H9 (cell line): ENCODE results near the gene RTN1. TPM values are rescaled to one million over a fixed set of nuclear protein-coding genes. Genes with fewer than 3 reads are reported as not detected.

Experiments used
- DNase-seq: peaks from one replicate; pipeline ENCODE4 v3.0.0-alpha.2; 2017
- H2AFZ ChIP-seq: one replicate; pipeline ENCODE4 v1.6.1; 2013; ENCODE audit warnings: mild to moderate bottlenecking, low read length, control low read depth, moderate library complexity
- H2AK5ac ChIP-seq: 2 replicates; pipeline ENCODE4 v1.6.1; 2013; ENCODE audit warnings: low read length, control low read depth, mixed read lengths; ENCODE audit not compliant: insufficient read length
- H2BK120ac ChIP-seq: one replicate; pipeline ENCODE4 v1.6.1; 2013; ENCODE audit warnings: low read depth, mild to moderate bottlenecking, low read length, control low read depth, inconsistent platforms; ENCODE audit not compliant: poor library complexity, severe bottlenecking
- H2BK12ac ChIP-seq: 2 replicates; pipeline ENCODE4 v1.6.1; 2013; ENCODE audit warnings: low read length, control low read depth, mixed read lengths, low read depth; ENCODE audit not compliant: insufficient read length
- H2BK15ac ChIP-seq: 2 replicates; pipeline ENCODE4 v1.6.1; 2013; ENCODE audit warnings: low read depth, low read length, control low read depth
- H2BK20ac ChIP-seq: one replicate; pipeline ENCODE4 v1.6.1; 2013; ENCODE audit warnings: low read depth, mild to moderate bottlenecking, low read length, control low read depth, inconsistent platforms; ENCODE audit not compliant: poor library complexity, severe bottlenecking
- H2BK5ac ChIP-seq: 2 replicates; pipeline ENCODE4 v1.6.1; 2013; ENCODE audit warnings: low read length, control low read depth, mixed read lengths; ENCODE audit not compliant: insufficient read length
- H3K14ac ChIP-seq: 2 replicates; pipeline ENCODE4 v1.6.1; 2013; ENCODE audit warnings: low read length, control low read depth; ENCODE audit not compliant: insufficient read depth
- H3K18ac ChIP-seq: 2 replicates; pipeline ENCODE4 v1.6.1; 2013; ENCODE audit warnings: low read depth, mild to moderate bottlenecking, mixed read lengths, low read length, control low read depth; ENCODE audit not compliant: insufficient read length
- H3K23ac ChIP-seq: 2 replicates; pipeline ENCODE4 v1.6.1; 2013; ENCODE audit warnings: low read length, control low read depth, mixed read lengths, low read depth; ENCODE audit not compliant: insufficient read length
- H3K23me2 ChIP-seq: 2 replicates; pipeline ENCODE4 v1.6.1; 2013; ENCODE audit warnings: low read depth, mild to moderate bottlenecking, mixed read lengths, low read length, control low read depth; ENCODE audit not compliant: insufficient read length, poor library complexity, severe bottlenecking
- H3K27ac ChIP-seq: 2 replicates; pipeline ENCODE4 v1.5.1; 2013; ENCODE audit warnings: low read length, control low read depth, mixed read lengths, low read depth; ENCODE audit not compliant: insufficient read length
- H3K27me3 ChIP-seq: 2 replicates; pipeline ENCODE4 v1.6.1; 2013; ENCODE audit warnings: low read length, control low read depth, inconsistent platforms; ENCODE audit not compliant: insufficient read depth
- H3K4ac ChIP-seq: 2 replicates; pipeline ENCODE4 v1.6.1; 2013; ENCODE audit warnings: low read depth, mild to moderate bottlenecking, control low read depth, inconsistent platforms, low read length, moderate library complexity
- H3K4me1 ChIP-seq: 2 replicates; pipeline ENCODE4 v1.6.1; 2013; ENCODE audit warnings: low read length, control low read depth, inconsistent platforms; ENCODE audit not compliant: insufficient read depth
- H3K4me2 ChIP-seq: 2 replicates; pipeline ENCODE4 v1.6.1; 2013; ENCODE audit warnings: low read length, control low read depth, mixed read lengths; ENCODE audit not compliant: insufficient read length, insufficient read depth
- H3K56ac ChIP-seq: 2 replicates; pipeline ENCODE4 v1.6.1; 2013; ENCODE audit warnings: low read depth, mild to moderate bottlenecking, mixed read lengths, low read length, control low read depth; ENCODE audit not compliant: insufficient read length
- H3K79me1 ChIP-seq: 2 replicates; pipeline ENCODE4 v1.6.1; 2013; ENCODE audit warnings: low read depth, mild to moderate bottlenecking, moderate library complexity, low read length, control low read depth, inconsistent platforms; ENCODE audit not compliant: insufficient read depth, poor library complexity, severe bottlenecking
- H3K79me2 ChIP-seq: 2 replicates; pipeline ENCODE4 v1.6.1; 2013; ENCODE audit warnings: low read length, control low read depth, inconsistent platforms; ENCODE audit not compliant: insufficient read depth
- H3K9ac ChIP-seq: 2 replicates; pipeline ENCODE4 v1.6.1; 2013; ENCODE audit warnings: low read length, control low read depth, mixed read lengths; ENCODE audit not compliant: insufficient read length; ENCODE audit errors: extremely low read depth
- H3K9me3 ChIP-seq: one replicate; pipeline ENCODE4 v1.6.1; 2013; ENCODE audit warnings: low read depth, low read length, inconsistent platforms; ENCODE audit not compliant: control insufficient read depth
- H3T11ph ChIP-seq: one replicate; pipeline ENCODE4 v1.6.1; 2013; ENCODE audit warnings: mild to moderate bottlenecking, low read length, control low read depth, inconsistent platforms
- H4K20me1 ChIP-seq: one replicate; pipeline ENCODE4 v1.6.1; 2013; ENCODE audit not compliant: control insufficient read depth, insufficient read length, insufficient read depth
- H4K5ac ChIP-seq: 2 replicates; pipeline ENCODE4 v1.6.1; 2013; ENCODE audit warnings: low read depth, mild to moderate bottlenecking, mixed read lengths, low read length, control low read depth; ENCODE audit not compliant: insufficient read length
- H4K8ac ChIP-seq: replicated peaks from 2 replicates; pipeline ENCODE4 v1.6.1; 2013; ENCODE audit warnings: low read length, control low read depth, mixed read lengths, low read depth; ENCODE audit not compliant: insufficient read length
- H4K91ac ChIP-seq: 2 replicates; pipeline ENCODE4 v1.6.1; 2013; ENCODE audit warnings: low read depth, mild to moderate bottlenecking, moderate library complexity, mixed read lengths, low read length, control low read depth; ENCODE audit not compliant: insufficient read length
- H3K27ac Mint-ChIP-seq, 3 experiments: 2 replicates in 2 of 3; 3 replicates in 1 of 3; pipeline ENCODE4 v1.8.0; 2020 to 2021; ENCODE audit warnings: mixed read lengths in 3 of 3, mild to moderate bottlenecking in 1 of 3, moderate library complexity in 1 of 3
- H3K27me3 Mint-ChIP-seq: 2 replicates; pipeline ENCODE4 v1.8.0; 2021; ENCODE audit warnings: low read depth, mild to moderate bottlenecking, moderate library complexity, mixed read lengths
- H3K36me3 Mint-ChIP-seq, 3 experiments: 2 replicates in 2 of 3; 3 replicates in 1 of 3; pipeline ENCODE4 v1.8.0; 2020 to 2021; ENCODE audit warnings: low read depth in 3 of 3, mixed read lengths in 3 of 3; ENCODE audit not compliant: insufficient read depth in 1 of 3
- H3K4me1 Mint-ChIP-seq, 2 experiments: 2 replicates each; pipeline ENCODE4 v1.8.0; 2020; ENCODE audit warnings: mixed read lengths in 2 of 2
- H3K4me3 Mint-ChIP-seq, 2 experiments: 2 replicates in 1 of 2; 3 replicates in 1 of 2; pipeline ENCODE4 v1.8.0; 2020 to 2021; ENCODE audit warnings: mild to moderate bottlenecking in 2 of 2, mixed read lengths in 2 of 2, moderate library complexity in 1 of 2
- H3K9me3 Mint-ChIP-seq, 2 experiments: 2 replicates in 1 of 2; 3 replicates in 1 of 2; pipeline ENCODE4 v1.8.0; 2020; ENCODE audit warnings: mild to moderate bottlenecking in 2 of 2, mixed read lengths in 2 of 2, moderate library complexity in 1 of 2
- WGBS: extraction: QIAGEN DNeasy Blood & Tissue Kit; methylation state at CpG from one replicate; pipeline ENCODE4 v1.1.7; 2013; ENCODE audit warnings: missing lambda C conversion rate, low lambda C conversion rate, mixed read lengths; ENCODE audit not compliant: insufficient read length; ENCODE audit errors: extremely low coverage; 5-methylcytosine and 5-hydroxymethylcytosine counted together
- total RNA-seq: library from RNA; stranded (reverse); gene quantifications from 2 replicates; pipeline ENCODE4 v1.2.1, GENCODE V29; 2021
- TF ChIP-seq, protein P1 (sequence below): fragments of 200-600 bp; sonication (generic); conservative IDR thresholded peaks from 3 replicates; pipeline ENCODE4 v1.8.0; 2021; ENCODE audit warnings: antibody characterized with exemption, mild to moderate bottlenecking

The RTN1 gene
- total RNA-seq, 1 experiment from 2014 or later: 1.8 TPM

DNA sequence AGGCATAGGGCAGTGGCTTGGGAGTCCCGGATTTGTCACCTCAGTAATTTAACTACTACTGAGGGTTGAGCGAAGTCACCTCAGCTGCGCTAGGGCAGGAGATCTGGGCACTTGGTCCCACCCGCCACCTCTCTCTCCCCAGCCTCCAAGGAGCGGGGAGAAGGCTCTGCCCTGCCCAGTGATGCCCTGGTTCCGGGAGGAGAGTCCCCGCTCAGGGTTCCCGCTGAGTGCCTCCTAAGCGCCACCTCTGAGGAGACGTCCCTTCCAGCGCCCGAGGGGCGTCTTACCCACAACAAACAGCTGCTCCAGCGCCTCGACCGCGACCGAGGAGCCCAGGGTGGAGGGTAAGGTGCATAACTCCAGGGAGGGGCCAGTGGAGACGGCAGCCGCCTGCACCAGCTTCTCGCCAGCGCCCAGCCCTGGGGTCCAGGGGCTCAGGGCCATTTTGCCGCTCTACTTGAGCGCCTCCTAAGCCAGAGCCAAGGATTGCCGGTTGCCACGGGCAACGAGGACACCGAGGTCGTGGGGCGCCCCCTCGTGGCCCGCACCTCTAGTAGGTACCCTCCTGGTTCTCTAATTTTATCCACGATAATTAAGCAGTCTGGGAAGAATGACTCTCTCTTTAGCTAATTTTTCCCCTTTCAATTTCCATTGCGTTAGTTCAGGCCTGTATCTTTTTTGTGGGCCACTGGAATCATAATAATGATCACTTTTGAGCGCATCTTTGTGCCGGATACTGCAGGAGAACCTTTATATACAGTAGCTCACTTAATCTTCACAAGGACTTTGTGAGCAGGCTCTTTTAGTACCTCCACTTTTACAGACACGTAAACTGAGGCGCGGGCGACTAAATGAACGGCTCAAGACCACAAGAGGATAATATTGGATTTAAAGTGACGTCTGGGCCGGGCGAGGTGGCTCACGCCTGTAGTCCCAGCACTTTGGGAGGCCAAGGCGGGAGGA lies 294.0 kb downstream of the RTN1 start, which contains the start of gene CCDC175:
Gene CCDC175, minus strand, starts transcription at position 481 of the 963 bp plus-strand sequence. Its CDS starts 37 bp downstream, at position 444.
- no peak within 1 kb of the TSS for H4K5ac ChIP-seq
- H3K56ac ChIP-seq: no peak within 1 kb of the TSS
- H3K23me2 ChIP-seq: peaks cover 5% of the 10 kb centered on the region
- H3K9me3 ChIP-seq: no peaks in the 10 kb centered on the region
- H4K91ac ChIP-seq: no peak within 1 kb of the TSS
- H4K20me1 ChIP-seq: no peaks in the 10 kb centered on the region
- no peak within 1 kb of the TSS for H4K8ac ChIP-seq
- Mint-ChIP-seq H3K36me3 (no peaks in the 10 kb centered on the region; a peak in 1 of 7 replicates), H3K9me3 (no peaks in the 10 kb centered on the region), H3K27me3 (peaks cover 4% of the 10 kb centered on the region; the same call in 1 of the 2 replicates), H3K27ac (no peak within 1 kb of the TSS), H3K4me3 (peak within 1 kb of the TSS; percentile 76 to 79), H3K4me1 (peaks cover 2 to 3% of the 10 kb centered on the region in 2 experiments; a peak in 3 of 4 replicates)
- H3K18ac ChIP-seq: peak within 1 kb of the TSS; percentile 77
- no peak within 1 kb of the TSS for H3K27ac ChIP-seq
- H3K79me2 ChIP-seq: no peaks in the 10 kb centered on the region
- no CpG with 5 or more reads among the region's 46 CpGs for WGBS
- no peak within 1 kb of the TSS for H3K23ac ChIP-seq
- peak; percentile 94 for DNase-seq
- no peaks in the 10 kb centered on the region for H3K79me1 ChIP-seq
- no peak within 1 kb of the TSS for H2BK5ac ChIP-seq
- H3K4me2 ChIP-seq: peak within 1 kb of the TSS; percentile 79
- H3T11ph ChIP-seq: no peak within 1 kb of the TSS
- no peak within 1 kb of the TSS for H2BK20ac ChIP-seq
- no peaks in the 10 kb centered on the region; the same call in 1 of the 2 replicates for H3K4me1 ChIP-seq
- H2AFZ ChIP-seq: peak within 1 kb of the TSS; percentile 41
- H2AK5ac ChIP-seq: no peak within 1 kb of the TSS
- peak within 1 kb of the TSS; percentile 46 for H3K14ac ChIP-seq
- H3K27me3 ChIP-seq: no peaks in the 10 kb centered on the region
- no peak within 1 kb of the TSS for H2BK120ac ChIP-seq
- TF ChIP-seq, protein P1, sequence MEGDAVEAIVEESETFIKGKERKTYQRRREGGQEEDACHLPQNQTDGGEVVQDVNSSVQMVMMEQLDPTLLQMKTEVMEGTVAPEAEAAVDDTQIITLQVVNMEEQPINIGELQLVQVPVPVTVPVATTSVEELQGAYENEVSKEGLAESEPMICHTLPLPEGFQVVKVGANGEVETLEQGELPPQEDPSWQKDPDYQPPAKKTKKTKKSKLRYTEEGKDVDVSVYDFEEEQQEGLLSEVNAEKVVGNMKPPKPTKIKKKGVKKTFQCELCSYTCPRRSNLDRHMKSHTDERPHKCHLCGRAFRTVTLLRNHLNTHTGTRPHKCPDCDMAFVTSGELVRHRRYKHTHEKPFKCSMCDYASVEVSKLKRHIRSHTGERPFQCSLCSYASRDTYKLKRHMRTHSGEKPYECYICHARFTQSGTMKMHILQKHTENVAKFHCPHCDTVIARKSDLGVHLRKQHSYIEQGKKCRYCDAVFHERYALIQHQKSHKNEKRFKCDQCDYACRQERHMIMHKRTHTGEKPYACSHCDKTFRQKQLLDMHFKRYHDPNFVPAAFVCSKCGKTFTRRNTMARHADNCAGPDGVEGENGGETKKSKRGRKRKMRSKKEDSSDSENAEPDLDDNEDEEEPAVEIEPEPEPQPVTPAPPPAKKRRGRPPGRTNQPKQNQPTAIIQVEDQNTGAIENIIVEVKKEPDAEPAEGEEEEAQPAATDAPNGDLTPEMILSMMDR: peak; percentile 96
- H2BK12ac ChIP-seq: no peak within 1 kb of the TSS
- H3K9ac ChIP-seq: peak within 1 kb of the TSS; percentile 4
- no peak within 1 kb of the TSS for H2BK15ac ChIP-seq
- H3K4ac ChIP-seq: no peak within 1 kb of the TSS
